ENCODE measurements around the gene CLSTN1. TPM values are rescaled to one million over a fixed set of nuclear protein-coding genes. Genes with fewer than 3 reads are reported as not detected.

The CLSTN1 gene
- polyA plus RNA-seq, 1 of the 3 experiments (the other 2 are of a cell fraction), result 59.6 TPM

DNA sequence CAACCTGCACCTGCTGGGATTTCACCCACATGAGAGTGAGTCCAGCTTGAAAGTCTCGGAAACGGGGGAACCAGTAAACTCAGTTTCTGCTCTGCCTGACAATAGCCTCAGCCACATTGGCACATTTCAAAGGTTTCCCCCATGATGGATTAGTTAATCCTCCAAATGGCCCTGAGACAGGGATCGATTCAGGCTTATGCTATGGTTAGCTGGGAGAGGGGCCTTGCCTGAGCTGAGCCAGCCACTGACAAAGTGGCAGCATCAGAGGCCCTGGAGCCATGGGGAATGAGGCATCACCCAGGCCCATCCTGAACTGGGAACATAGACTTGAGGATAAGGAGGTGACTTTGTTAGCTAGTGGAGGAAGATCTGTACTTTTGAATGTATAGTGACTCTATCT is 2.9 kb upstream of the CLSTN1 start:
- H2AFZ ChIP-seq (ENCODE audit: low read depth), result no peak overlapping the region
- H3K36me3 ChIP-seq (replicated peaks in 1 of 2; ENCODE audit: control insufficient read depth in 1 of 2, insufficient read depth in 2 of 2, low read length in 1 of 2), result no peaks in the 10 kb centered on the region
- no peak for DNase-seq
- no peaks in the 10 kb centered on the region for H3K9me2 ChIP-seq
- peaks cover 10% of the 10 kb centered on the region for H4K20me1 ChIP-seq (ENCODE audit: insufficient read depth)
- ChIA-PET CTCF (interaction anchor here (0.7 to 1.4 kb wide), 5 partner anchors 9 to 331 kb away, joined by 3 to 6 read pairs (median 3); no protein-coding TSS in a partner anchor), POLR2A (interaction anchor here (0.6 kb wide), 1 partner anchor 909 kb away, joined by 3 read pairs; no protein-coding TSS in a partner anchor)
- TF ChIP-seq NRF1 (IDR thresholded peaks at IDR 0.05; ENCODE audit: low read depth, low read length) (no peak), FOSL2 (IDR thresholded peaks at IDR 0.05; ENCODE audit: borderline replicate concordance, low read depth) (no peak), POLR2AphosphoS5 (IDR thresholded peaks at IDR 0.05; ENCODE audit: low read depth, low read length) (no peak), JUND (IDR thresholded peaks at IDR 0.05) (no peak), NFIC (IDR thresholded peaks at IDR 0.05; ENCODE audit: borderline replicate concordance) (no peak), FOXM1 (IDR thresholded peaks at IDR 0.05; ENCODE audit: low read depth) (no peak), SMC3 (IDR thresholded peaks at IDR 0.05; ENCODE audit: low read depth, low read length) (no peak), GABPA (IDR thresholded peaks at IDR 0.05; ENCODE audit: low read depth) (no peak), RCOR1 (IDR thresholded peaks at IDR 0.05; ENCODE audit: low read length) (no peak), GATA2 (CRISPR knock-in tag; IDR thresholded peaks at IDR 0.05) (no peak), MXI1 (IDR thresholded peaks at IDR 0.05; ENCODE audit: low read depth, low read length) (no peak), FOXJ3 (CRISPR knock-in tag; IDR thresholded peaks at IDR 0.05) (no peak)
- TF ChIP-seq, protein P1, sequence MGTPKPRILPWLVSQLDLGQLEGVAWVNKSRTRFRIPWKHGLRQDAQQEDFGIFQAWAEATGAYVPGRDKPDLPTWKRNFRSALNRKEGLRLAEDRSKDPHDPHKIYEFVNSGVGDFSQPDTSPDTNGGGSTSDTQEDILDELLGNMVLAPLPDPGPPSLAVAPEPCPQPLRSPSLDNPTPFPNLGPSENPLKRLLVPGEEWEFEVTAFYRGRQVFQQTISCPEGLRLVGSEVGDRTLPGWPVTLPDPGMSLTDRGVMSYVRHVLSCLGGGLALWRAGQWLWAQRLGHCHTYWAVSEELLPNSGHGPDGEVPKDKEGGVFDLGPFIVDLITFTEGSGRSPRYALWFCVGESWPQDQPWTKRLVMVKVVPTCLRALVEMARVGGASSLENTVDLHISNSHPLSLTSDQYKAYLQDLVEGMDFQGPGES (IDR thresholded peaks at IDR 0.05; ENCODE audit: low read depth, low read length), result no peak
- TF ChIP-seq, protein P2, sequence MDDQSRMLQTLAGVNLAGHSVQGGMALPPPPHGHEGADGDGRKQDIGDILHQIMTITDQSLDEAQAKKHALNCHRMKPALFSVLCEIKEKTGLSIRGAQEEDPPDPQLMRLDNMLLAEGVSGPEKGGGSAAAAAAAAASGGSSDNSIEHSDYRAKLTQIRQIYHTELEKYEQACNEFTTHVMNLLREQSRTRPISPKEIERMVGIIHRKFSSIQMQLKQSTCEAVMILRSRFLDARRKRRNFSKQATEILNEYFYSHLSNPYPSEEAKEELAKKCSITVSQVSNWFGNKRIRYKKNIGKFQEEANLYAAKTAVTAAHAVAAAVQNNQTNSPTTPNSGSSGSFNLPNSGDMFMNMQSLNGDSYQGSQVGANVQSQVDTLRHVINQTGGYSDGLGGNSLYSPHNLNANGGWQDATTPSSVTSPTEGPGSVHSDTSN (IDR thresholded peaks at IDR 0.05), result no peak
- TF ChIP-seq, protein P3, sequence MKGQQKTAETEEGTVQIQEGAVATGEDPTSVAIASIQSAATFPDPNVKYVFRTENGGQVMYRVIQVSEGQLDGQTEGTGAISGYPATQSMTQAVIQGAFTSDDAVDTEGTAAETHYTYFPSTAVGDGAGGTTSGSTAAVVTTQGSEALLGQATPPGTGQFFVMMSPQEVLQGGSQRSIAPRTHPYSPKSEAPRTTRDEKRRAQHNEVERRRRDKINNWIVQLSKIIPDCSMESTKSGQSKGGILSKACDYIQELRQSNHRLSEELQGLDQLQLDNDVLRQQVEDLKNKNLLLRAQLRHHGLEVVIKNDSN (IDR thresholded peaks at IDR 0.05; ENCODE audit: borderline replicate concordance, low read depth), result no peak
- TF ChIP-seq, protein P4, sequence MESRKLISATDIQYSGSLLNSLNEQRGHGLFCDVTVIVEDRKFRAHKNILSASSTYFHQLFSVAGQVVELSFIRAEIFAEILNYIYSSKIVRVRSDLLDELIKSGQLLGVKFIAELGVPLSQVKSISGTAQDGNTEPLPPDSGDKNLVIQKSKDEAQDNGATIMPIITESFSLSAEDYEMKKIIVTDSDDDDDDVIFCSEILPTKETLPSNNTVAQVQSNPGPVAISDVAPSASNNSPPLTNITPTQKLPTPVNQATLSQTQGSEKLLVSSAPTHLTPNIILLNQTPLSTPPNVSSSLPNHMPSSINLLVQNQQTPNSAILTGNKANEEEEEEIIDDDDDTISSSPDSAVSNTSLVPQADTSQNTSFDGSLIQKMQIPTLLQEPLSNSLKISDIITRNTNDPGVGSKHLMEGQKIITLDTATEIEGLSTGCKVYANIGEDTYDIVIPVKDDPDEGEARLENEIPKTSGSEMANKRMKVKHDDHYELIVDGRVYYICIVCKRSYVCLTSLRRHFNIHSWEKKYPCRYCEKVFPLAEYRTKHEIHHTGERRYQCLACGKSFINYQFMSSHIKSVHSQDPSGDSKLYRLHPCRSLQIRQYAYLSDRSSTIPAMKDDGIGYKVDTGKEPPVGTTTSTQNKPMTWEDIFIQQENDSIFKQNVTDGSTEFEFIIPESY (IDR thresholded peaks at IDR 0.05; ENCODE audit: borderline replicate concordance, low read depth), result no peak
- H3K9me3 ChIP-seq, result no peaks in the 10 kb centered on the region
- peaks cover 14% of the 10 kb centered on the region for H3K79me2 ChIP-seq (ENCODE audit: insufficient read depth)
- peaks cover 27% of the 10 kb centered on the region for H3F3A ChIP-seq (replicated peaks; ENCODE audit: insufficient read depth)
- no peak overlapping the region for H3K9ac ChIP-seq
- H3K4me1 ChIP-seq (ENCODE audit: control insufficient read depth in 1 of 2, insufficient read depth in 2 of 2, low read depth in 1 of 2, low read length in 1 of 2), result peaks cover 0 to 19% of the 10 kb centered on the region in 2 experiments; a peak in 3 of 4 replicates
- no peak overlapping the region for H3K27ac ChIP-seq (ENCODE audit: low read depth in 2 of 2, low read length in 1 of 2)
- WGBS (ENCODE audit: low lambda C conversion rate), result 94% methylated on average over 2 of the region's 3 CpGs
- no peak overlapping the region for H3K4me3 ChIP-seq (ENCODE audit: low read depth in 2 of 2, low read length in 1 of 2)
- H3K4me2 ChIP-seq, result no peak overlapping the region
- no peaks in the 10 kb centered on the region for H3K27me3 ChIP-seq (ENCODE audit: insufficient read depth)

All from SK-N-SH (cell line).